Measurements from ENCODE around the gene CDC42EP4.

The CDC42EP4 gene

GRCh38 chr17:73249700-73250099 is 62.1 kb downstream of the CDC42EP4 start:
- in situ Hi-C loops (cut with MboI; ENCODE audit: low pct_unique_long_range_greater_than_20kb, low sequenced_read_pairs, unreplicated experiment), result loop anchor here (10.0 kb wide), 1 partner anchor 125 kb away; no protein-coding TSS in a partner anchor
- no peak for DNase-seq (ENCODE audit: low spot score)
- TF ChIP-seq, protein P1, sequence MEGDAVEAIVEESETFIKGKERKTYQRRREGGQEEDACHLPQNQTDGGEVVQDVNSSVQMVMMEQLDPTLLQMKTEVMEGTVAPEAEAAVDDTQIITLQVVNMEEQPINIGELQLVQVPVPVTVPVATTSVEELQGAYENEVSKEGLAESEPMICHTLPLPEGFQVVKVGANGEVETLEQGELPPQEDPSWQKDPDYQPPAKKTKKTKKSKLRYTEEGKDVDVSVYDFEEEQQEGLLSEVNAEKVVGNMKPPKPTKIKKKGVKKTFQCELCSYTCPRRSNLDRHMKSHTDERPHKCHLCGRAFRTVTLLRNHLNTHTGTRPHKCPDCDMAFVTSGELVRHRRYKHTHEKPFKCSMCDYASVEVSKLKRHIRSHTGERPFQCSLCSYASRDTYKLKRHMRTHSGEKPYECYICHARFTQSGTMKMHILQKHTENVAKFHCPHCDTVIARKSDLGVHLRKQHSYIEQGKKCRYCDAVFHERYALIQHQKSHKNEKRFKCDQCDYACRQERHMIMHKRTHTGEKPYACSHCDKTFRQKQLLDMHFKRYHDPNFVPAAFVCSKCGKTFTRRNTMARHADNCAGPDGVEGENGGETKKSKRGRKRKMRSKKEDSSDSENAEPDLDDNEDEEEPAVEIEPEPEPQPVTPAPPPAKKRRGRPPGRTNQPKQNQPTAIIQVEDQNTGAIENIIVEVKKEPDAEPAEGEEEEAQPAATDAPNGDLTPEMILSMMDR (IDR thresholded peaks at IDR 0.05; ENCODE audit: extremely low read depth, insufficient read depth, missing control alignments), result no peak

- DNase-seq (ENCODE audit: low spot score), result no peak
- TF ChIP-seq, protein P1 (IDR thresholded peaks at IDR 0.05; ENCODE audit: extremely low read depth, insufficient read depth, missing control alignments), result no peak
- in situ Hi-C loops (cut with MboI; ENCODE audit: low pct_unique_long_range_greater_than_20kb, low sequenced_read_pairs, unreplicated experiment), result no loop called here
Measured at GRCh38 chr17:73248532-73248931, 63.3 kb downstream of the CDC42EP4 start.

DNA sequence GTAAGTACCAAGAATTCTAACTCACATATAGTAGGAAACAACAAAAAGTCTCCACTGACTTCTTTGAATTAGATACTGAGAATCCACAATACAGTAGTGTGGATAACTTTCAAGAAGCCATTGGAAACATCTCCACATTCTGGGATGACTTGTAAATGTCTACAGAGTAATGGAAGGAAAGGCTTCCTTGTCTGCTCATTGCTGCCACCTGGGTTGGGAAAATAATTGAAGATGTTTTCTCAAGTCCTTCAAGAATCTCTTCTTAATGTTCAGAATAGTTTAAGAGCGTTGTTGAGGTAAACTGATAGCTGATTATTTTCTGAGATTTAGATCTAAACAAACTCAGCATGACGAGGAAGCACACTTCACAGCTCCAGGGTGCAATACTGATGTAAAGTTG is 64.1 kb downstream of the CDC42EP4 start:
- TF ChIP-seq, protein P1 (IDR thresholded peaks at IDR 0.05; ENCODE audit: extremely low read depth, insufficient read depth, missing control alignments), result peak; percentile 24
- in situ Hi-C loops (cut with MboI; ENCODE audit: low pct_unique_long_range_greater_than_20kb, low sequenced_read_pairs, unreplicated experiment), result no loop called here
- DNase-seq (ENCODE audit: low spot score), result no peak

GRCh38 chr17:73240561-73240960 is 71.2 kb downstream of the CDC42EP4 start:
- TF ChIP-seq, protein P1 (IDR thresholded peaks at IDR 0.05; ENCODE audit: extremely low read depth, insufficient read depth, missing control alignments), result no peak
- in situ Hi-C loops (cut with MboI; ENCODE audit: low pct_unique_long_range_greater_than_20kb, low sequenced_read_pairs, unreplicated experiment), result no loop called here
- DNase-seq (ENCODE audit: low spot score), result no peak

- in situ Hi-C loops (cut with MboI; ENCODE audit: low pct_unique_long_range_greater_than_20kb, low sequenced_read_pairs, unreplicated experiment), result no loop called here
- TF ChIP-seq, protein P1 (IDR thresholded peaks at IDR 0.05; ENCODE audit: extremely low read depth, insufficient read depth, missing control alignments), result no peak
- DNase-seq (ENCODE audit: low spot score), result no peak
Measured at GRCh38 chr17:73237714-73238113, 74.1 kb downstream of the CDC42EP4 start.

DNA sequence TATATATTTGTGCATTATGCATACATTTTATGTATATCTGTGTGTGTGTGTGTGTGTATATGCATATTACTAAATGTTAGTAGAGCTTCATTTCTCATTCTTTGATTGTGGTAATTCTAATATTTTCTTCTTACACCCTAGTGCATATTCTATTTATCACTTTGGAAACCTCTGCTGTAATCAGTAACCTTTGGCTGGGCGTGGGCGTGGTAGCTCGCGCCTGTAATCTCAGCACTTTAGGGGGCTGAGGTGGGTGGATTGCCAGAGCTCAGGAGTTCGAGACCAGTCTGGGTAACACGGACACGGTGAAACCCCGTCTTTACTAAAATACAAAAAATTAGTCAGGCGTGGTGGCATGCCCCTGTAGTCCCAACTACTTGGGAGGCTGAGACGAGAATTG is 77.1 kb downstream of the CDC42EP4 start:
- in situ Hi-C loops (cut with MboI; ENCODE audit: low pct_unique_long_range_greater_than_20kb, low sequenced_read_pairs, unreplicated experiment), result no loop called here
- TF ChIP-seq, protein P1 (IDR thresholded peaks at IDR 0.05; ENCODE audit: extremely low read depth, insufficient read depth, missing control alignments), result no peak
- DNase-seq (ENCODE audit: low spot score), result no peak
